Measurements from ENCODE around the gene POLR3GL.

Gene POLR3GL

DNA sequence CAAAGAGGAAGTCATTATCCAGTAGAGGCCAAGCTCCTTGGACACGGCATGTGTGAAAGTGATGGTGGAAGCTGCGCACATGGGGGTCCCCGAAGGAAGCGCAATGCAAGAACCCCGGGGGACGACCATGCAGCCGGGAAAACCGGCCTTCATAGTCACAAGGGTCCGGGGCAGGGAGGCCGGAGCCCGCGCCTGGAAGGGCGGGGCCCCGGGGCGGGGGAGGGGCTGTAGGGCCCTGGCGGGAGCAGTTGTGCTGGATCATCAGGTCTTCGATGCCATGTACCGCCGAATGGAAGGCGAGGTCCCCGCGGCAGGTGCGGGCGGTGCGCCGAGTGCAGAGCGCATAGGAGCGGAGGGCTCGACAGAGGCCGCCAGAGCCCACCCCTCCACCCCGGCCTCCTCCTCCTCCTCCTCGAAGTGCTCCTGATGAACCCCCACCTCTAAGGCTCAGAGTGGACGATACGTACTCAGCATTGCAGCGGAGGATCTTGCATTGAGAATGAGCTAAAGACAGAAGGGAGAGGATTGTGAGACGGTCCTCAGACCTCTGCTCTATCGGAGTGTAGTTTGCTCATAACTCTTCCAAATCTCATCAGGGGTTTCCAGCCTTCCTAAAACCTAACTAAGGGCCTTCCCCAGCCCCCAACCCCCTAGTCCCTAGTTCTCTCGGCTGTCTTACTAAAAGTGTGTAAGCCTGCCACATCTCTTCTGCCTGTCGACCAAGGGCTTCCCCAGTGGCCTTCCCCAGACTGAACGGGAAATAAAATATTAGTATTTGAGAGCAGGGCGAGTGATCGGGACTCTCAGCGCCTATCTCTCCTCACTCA is 55.0 kb downstream of the POLR3GL start:
- no peak for TF ChIP-seq POLR2AphosphoS5 (IDR thresholded peaks at IDR 0.05; ENCODE audit: low read depth)
- no peak for TF ChIP-seq SPI1 (IDR thresholded peaks at IDR 0.05; ENCODE audit: borderline replicate concordance, low read depth)
- TF ChIP-seq GABPA (IDR thresholded peaks at IDR 0.05; ENCODE audit: low read depth) = no peak
- TF ChIP-seq, protein P1, sequence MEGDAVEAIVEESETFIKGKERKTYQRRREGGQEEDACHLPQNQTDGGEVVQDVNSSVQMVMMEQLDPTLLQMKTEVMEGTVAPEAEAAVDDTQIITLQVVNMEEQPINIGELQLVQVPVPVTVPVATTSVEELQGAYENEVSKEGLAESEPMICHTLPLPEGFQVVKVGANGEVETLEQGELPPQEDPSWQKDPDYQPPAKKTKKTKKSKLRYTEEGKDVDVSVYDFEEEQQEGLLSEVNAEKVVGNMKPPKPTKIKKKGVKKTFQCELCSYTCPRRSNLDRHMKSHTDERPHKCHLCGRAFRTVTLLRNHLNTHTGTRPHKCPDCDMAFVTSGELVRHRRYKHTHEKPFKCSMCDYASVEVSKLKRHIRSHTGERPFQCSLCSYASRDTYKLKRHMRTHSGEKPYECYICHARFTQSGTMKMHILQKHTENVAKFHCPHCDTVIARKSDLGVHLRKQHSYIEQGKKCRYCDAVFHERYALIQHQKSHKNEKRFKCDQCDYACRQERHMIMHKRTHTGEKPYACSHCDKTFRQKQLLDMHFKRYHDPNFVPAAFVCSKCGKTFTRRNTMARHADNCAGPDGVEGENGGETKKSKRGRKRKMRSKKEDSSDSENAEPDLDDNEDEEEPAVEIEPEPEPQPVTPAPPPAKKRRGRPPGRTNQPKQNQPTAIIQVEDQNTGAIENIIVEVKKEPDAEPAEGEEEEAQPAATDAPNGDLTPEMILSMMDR (IDR thresholded peaks at IDR 0.05; ENCODE audit: insufficient read depth, low read length) = no peak
- TF ChIP-seq, protein P2, sequence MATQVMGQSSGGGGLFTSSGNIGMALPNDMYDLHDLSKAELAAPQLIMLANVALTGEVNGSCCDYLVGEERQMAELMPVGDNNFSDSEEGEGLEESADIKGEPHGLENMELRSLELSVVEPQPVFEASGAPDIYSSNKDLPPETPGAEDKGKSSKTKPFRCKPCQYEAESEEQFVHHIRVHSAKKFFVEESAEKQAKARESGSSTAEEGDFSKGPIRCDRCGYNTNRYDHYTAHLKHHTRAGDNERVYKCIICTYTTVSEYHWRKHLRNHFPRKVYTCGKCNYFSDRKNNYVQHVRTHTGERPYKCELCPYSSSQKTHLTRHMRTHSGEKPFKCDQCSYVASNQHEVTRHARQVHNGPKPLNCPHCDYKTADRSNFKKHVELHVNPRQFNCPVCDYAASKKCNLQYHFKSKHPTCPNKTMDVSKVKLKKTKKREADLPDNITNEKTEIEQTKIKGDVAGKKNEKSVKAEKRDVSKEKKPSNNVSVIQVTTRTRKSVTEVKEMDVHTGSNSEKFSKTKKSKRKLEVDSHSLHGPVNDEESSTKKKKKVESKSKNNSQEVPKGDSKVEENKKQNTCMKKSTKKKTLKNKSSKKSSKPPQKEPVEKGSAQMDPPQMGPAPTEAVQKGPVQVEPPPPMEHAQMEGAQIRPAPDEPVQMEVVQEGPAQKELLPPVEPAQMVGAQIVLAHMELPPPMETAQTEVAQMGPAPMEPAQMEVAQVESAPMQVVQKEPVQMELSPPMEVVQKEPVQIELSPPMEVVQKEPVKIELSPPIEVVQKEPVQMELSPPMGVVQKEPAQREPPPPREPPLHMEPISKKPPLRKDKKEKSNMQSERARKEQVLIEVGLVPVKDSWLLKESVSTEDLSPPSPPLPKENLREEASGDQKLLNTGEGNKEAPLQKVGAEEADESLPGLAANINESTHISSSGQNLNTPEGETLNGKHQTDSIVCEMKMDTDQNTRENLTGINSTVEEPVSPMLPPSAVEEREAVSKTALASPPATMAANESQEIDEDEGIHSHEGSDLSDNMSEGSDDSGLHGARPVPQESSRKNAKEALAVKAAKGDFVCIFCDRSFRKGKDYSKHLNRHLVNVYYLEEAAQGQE (IDR thresholded peaks at IDR 0.05; ENCODE audit: insufficient replicate concordance, low read depth) = no peak
- Histone ChIP-seq H3K27ac (replicated peaks) (no peak overlapping the region), H3K4me3 (replicated peaks; ENCODE audit: insufficient read depth, low read length) (no peak overlapping the region), H3K27me3 (ENCODE audit: insufficient read depth, poor library complexity, severe bottlenecking) (peaks cover 8% of the 10 kb centered on the region)
- no peak for DNase-seq (ENCODE audit: low read depth in 1 of 2, low spot score in 1 of 2)

DNA sequence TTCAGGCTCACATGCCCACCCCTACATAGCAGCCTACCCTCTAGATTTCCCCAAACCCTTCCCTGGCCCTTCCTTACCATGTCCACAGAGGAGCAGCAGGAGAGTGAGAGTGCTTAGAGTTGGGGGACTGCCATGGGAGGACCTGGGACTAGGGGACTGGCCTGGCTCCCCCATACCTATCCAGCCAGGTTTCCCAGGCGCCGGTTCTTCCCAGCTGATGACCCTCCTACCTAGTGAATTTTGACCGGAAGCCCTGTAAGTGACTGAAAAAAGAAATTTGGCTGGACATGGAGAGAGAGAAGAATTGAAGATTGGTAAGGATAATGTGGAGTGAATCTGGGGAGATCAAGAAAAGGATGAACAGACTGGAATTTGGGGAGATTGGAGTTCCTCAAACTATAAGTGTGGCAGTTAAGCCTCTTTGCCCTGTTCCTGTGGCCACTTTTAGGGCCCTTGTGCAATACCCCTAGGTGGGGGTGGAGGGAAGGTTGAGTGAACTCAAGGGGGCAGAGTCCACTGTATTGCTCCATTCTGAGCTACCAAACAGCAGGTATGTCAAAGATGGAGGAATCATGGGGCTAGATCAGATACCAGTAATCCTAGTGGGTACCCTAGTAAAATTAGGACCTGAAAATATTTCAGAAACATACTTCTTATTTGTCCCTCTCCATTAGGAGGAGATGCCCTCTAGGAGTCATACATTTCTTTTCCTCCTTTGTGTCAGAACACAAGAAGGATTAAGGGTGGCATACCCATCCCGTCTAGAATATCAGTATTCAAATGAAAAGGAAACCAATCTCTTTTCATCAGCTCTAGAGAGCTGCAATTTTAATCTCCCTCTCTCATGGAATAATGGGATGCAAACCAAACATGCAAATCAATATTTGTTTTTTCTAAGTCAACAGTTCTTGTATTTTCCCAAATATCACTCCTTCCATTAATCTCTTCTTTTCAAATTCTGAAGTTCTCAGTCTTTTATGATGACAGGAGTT is 55.9 kb downstream of the POLR3GL start:
- TF ChIP-seq SPI1 (IDR thresholded peaks at IDR 0.05; ENCODE audit: borderline replicate concordance, low read depth) = peak; percentile 11; the same call in 1 of the 2 replicates
- TF ChIP-seq, protein P2 (IDR thresholded peaks at IDR 0.05; ENCODE audit: insufficient replicate concordance, low read depth) = no peak
- no peak overlapping the region for H3K4me3 ChIP-seq (replicated peaks; ENCODE audit: insufficient read depth, low read length)
- peaks cover 8% of the 10 kb centered on the region for H3K27me3 ChIP-seq (ENCODE audit: insufficient read depth, poor library complexity, severe bottlenecking)
- DNase-seq (ENCODE audit: low read depth in 1 of 2, low spot score in 1 of 2) = peak; percentile 41 to 61
- H3K27ac ChIP-seq (replicated peaks) = no peak overlapping the region

DNA sequence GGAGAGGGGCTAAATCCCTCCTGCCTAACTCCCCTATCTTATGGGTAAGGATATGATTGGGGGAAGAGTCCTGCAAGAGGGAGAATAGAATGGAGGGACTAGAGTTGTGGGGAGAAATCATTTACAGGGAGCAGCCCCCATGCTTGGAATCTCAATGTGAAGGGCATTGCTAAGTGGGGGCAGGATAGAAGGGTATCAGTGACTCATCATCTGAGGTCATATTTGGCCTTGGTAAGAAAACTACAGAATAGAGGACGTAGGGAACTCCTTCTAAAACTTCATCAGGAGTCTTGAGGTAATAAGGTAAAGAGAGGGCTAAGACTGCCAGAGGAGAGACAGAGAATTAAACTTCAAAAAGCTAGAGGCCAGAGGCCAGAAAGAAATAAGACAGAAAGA is 56.6 kb downstream of the POLR3GL start:
- H3K27me3 ChIP-seq (ENCODE audit: insufficient read depth, poor library complexity, severe bottlenecking) = peaks cover 8% of the 10 kb centered on the region
- no peak for DNase-seq (ENCODE audit: low read depth in 1 of 2, low spot score in 1 of 2)

More for the DNA sequence above, 56.6 kb downstream of the POLR3GL start:
- no peak for TF ChIP-seq GABPA (IDR thresholded peaks at IDR 0.05; ENCODE audit: low read depth)
- no peak for TF ChIP-seq SPI1 (IDR thresholded peaks at IDR 0.05; ENCODE audit: borderline replicate concordance, low read depth)
- no peak for TF ChIP-seq POLR2AphosphoS5 (IDR thresholded peaks at IDR 0.05; ENCODE audit: low read depth)
- TF ChIP-seq, protein P2 (IDR thresholded peaks at IDR 0.05; ENCODE audit: insufficient replicate concordance, low read depth) = no peak
- H3K4me3 ChIP-seq (replicated peaks; ENCODE audit: insufficient read depth, low read length) = no peak overlapping the region
- H3K27ac ChIP-seq (replicated peaks) = no peak overlapping the region

Measured in HL-60 (cell line).